SK-N-SH treated with all-trans-retinoic acid at 6 μM for 48 hours (cell line): ENCODE data around the gene PDCD5.

Source experiments
- ATAC-seq: fragments of 200-7000 bp; cut with Tn5 transposase; 3 replicates; pipeline ENCODE4 v1.9.1; 2020; ENCODE audit warnings: mild to moderate bottlenecking, moderate library complexity
- BACH2 ChIP-seq: fragments of 250-450 bp; sonication (Bioruptor Pico); IDR thresholded peaks from 2 replicates; pipeline ENCODE4 v1.9.0; 2021; ENCODE audit warnings: mild to moderate bottlenecking, borderline replicate concordance
- CSDC2 ChIP-seq: fragments of 250-450 bp; sonication (Bioruptor Pico); IDR thresholded peaks from 2 replicates; pipeline ENCODE4 v1.5.0; 2020; ENCODE audit warnings: mild to moderate bottlenecking, moderate library complexity
- CSRNP3 ChIP-seq: fragments of 250-450 bp; sonication (Bioruptor Pico); IDR thresholded peaks from 2 replicates; pipeline ENCODE4 v1.5.1; 2021; ENCODE audit warnings: mild to moderate bottlenecking, moderate library complexity
- ESRRG ChIP-seq: fragments of 250-450 bp; sonication (Bioruptor Pico); IDR thresholded peaks from 2 replicates; pipeline ENCODE4 v1.6.1; 2021; ENCODE audit warnings: mild to moderate bottlenecking
- GLIS3 ChIP-seq: fragments of 250-450 bp; sonication (Bioruptor Pico); IDR thresholded peaks from 2 replicates; pipeline ENCODE4 v1.5.0; 2020; ENCODE audit warnings: mild to moderate bottlenecking, moderate library complexity
- OSR1 ChIP-seq: fragments of 250-450 bp; sonication (Bioruptor Pico); IDR thresholded peaks from 2 replicates; pipeline ENCODE4 v1.8.0; 2022; ENCODE audit warnings: moderate library complexity, mild to moderate bottlenecking, inconsistent platforms
- PATZ1 ChIP-seq: fragments of 250-450 bp; sonication (Bioruptor Pico); IDR thresholded peaks from 2 replicates; pipeline ENCODE4 v1.8.0; 2020; ENCODE audit warnings: mild to moderate bottlenecking, moderate library complexity, borderline replicate concordance
- POU6F1 ChIP-seq: fragments of 250-450 bp; sonication (Bioruptor Pico); IDR thresholded peaks from 2 replicates; pipeline ENCODE4 v1.8.0; 2021; ENCODE audit warnings: low read depth, mild to moderate bottlenecking, moderate library complexity, borderline replicate concordance
- PPARA ChIP-seq: fragments of 250-450 bp; sonication (Bioruptor Pico); IDR thresholded peaks from 2 replicates; pipeline ENCODE4 v1.5.0; 2020; ENCODE audit warnings: mild to moderate bottlenecking, borderline replicate concordance
- SNAI2 ChIP-seq: fragments of 250-450 bp; sonication (Bioruptor Pico); IDR thresholded peaks from 2 replicates; pipeline ENCODE4 v1.5.0; 2020; ENCODE audit warnings: mild to moderate bottlenecking, moderate library complexity
- TOX ChIP-seq: fragments of 250-450 bp; sonication (Bioruptor Pico); IDR thresholded peaks from 2 replicates; pipeline ENCODE4 v1.8.0; 2021; ENCODE audit warnings: mild to moderate bottlenecking, moderate library complexity, borderline replicate concordance
- TSHZ2 ChIP-seq: fragments of 250-450 bp; sonication (Bioruptor Pico); IDR thresholded peaks from 2 replicates; pipeline ENCODE4 v1.5.0; 2020; ENCODE audit warnings: mild to moderate bottlenecking, moderate library complexity
- ZC3H10 ChIP-seq: fragments of 250-450 bp; sonication (Bioruptor Pico); IDR thresholded peaks from 2 replicates; pipeline ENCODE4 v1.5.1; 2021; ENCODE audit warnings: mild to moderate bottlenecking, moderate library complexity
- ZFP3 ChIP-seq: fragments of 250-450 bp; sonication (Bioruptor Pico); IDR thresholded peaks from 2 replicates; pipeline ENCODE4 v1.5.0; 2020; ENCODE audit warnings: mild to moderate bottlenecking, moderate library complexity
- ZFP30 ChIP-seq: fragments of 450-650 bp; formaldehyde crosslinking; IDR thresholded peaks from 2 replicates; pipeline ENCODE4 v1.5.0; 2022; ENCODE audit warnings: mild to moderate bottlenecking, moderate library complexity
- ZNF565 ChIP-seq: fragments of 450-650 bp; formaldehyde crosslinking; conservative IDR thresholded peaks from 2 replicates; pipeline ENCODE4 v1.5.0; 2020; ENCODE audit warnings: low read depth, mild to moderate bottlenecking, moderate library complexity
- ZNF8 ChIP-seq: fragments of 450-650 bp; formaldehyde crosslinking; IDR thresholded peaks from 2 replicates; pipeline ENCODE4 v1.5.0; 2020; ENCODE audit warnings: mild to moderate bottlenecking, moderate library complexity

The PDCD5 gene

GRCh38 chr19:32543115-32543900, 37.7 kb upstream of the PDCD5 start:
- TF ChIP-seq ZC3H10 (CRISPR knock-in tag) (no peak), PATZ1 (CRISPR knock-in tag) (no peak), CSRNP3 (CRISPR knock-in tag) (no peak), ZNF565 (CRISPR knock-in tag) (no peak), ZNF8 (CRISPR knock-in tag) (no peak), GLIS3 (CRISPR knock-in tag) (no peak), TSHZ2 (CRISPR knock-in tag) (no peak)
- ATAC-seq = no peak

- TF ChIP-seq BACH2 (CRISPR knock-in tag) (no peak), ZNF565 (CRISPR knock-in tag) (no peak), CSDC2 (no peak), POU6F1 (CRISPR knock-in tag) (no peak), OSR1 (no peak), SNAI2 (CRISPR knock-in tag) (no peak), PATZ1 (CRISPR knock-in tag) (no peak), ZFP3 (no peak), PPARA (no peak), GLIS3 (CRISPR knock-in tag) (no peak), ZFP30 (CRISPR knock-in tag) (no peak), ZC3H10 (CRISPR knock-in tag) (no peak)
- ATAC-seq = no peak
Measured at GRCh38 chr19:32544917-32545316, 36.1 kb upstream of the PDCD5 start.

- no peak for TF ChIP-seq TOX (CRISPR knock-in tag)
- no peak for TF ChIP-seq CSRNP3 (CRISPR knock-in tag)
- no peak for TF ChIP-seq TSHZ2 (CRISPR knock-in tag)
- no peak for TF ChIP-seq POU6F1 (CRISPR knock-in tag)
- TF ChIP-seq ESRRG = no peak
- TF ChIP-seq CSDC2 = no peak
- ATAC-seq = no peak
Measured at GRCh38 chr19:32550666-32551065, 30.3 kb upstream of the PDCD5 start.
